Esophagus muscularis mucosa (tissue), 4 donors: ENCODE data around the gene REPS1. TPM values are rescaled to one million over a fixed set of nuclear protein-coding genes. Genes with fewer than 3 reads are reported as not detected.

Experiments used
- DNase-seq: peaks from one replicate; pipeline ENCODE4 v3.0.0-alpha.2; 2017; ENCODE audit errors: extremely low spot score
- H3K27ac ChIP-seq, 4 donors: fragments of 200-600 bp; sonication (generic); replicated peaks in 1 of 4; 1 replicate in 3 of 4; 2 replicates in 1 of 4; pipeline ENCODE4 v1.5.1; 2016 to 2019; ENCODE audit warnings: mild to moderate bottlenecking in 1 of 4
- H3K27me3 ChIP-seq, 4 donors: fragments of 200-600 bp; sonication (generic); one replicate each; pipeline versions ENCODE4 v1.5.1 to v1.6.0; 2016 to 2019
- H3K36me3 ChIP-seq, 4 donors: fragments of 200-600 bp; sonication (generic); one replicate each; pipeline ENCODE4 v1.5.1; 2016 to 2019
- H3K4me1 ChIP-seq, 4 donors: fragments of 200-600 bp; sonication (generic); one replicate each; pipeline ENCODE4 v1.5.1; 2016 to 2019
- H3K4me3 ChIP-seq, 4 donors: fragments of 200-600 bp; sonication (generic); 1 replicate in 2 of 4; 2 replicates in 2 of 4; pipeline ENCODE4 v1.5.1; 2016 to 2019; ENCODE audit warnings: mild to moderate bottlenecking in 4 of 4, moderate library complexity in 1 of 4
- H3K9me3 ChIP-seq, 4 donors: fragments of 200-600 bp; sonication (generic); 1 replicate in 3 of 4; 2 replicates in 1 of 4; pipeline ENCODE4 v1.5.1; 2016 to 2019
- EP300 ChIP-seq: sonication (generic); formaldehyde crosslinking; IDR thresholded peaks from one replicate; pipeline ENCODE4 v1.6.1; 2017; ENCODE audit warnings: antibody characterized with exemption
- POLR2A ChIP-seq: fragments of 450-650 bp; IDR thresholded peaks from one replicate; pipeline ENCODE4 v1.6.1; 2017; ENCODE audit warnings: antibody characterized with exemption, moderate library complexity, mild to moderate bottlenecking, low read depth
- POLR2AphosphoS5 ChIP-seq, 2 donors: sonication (generic); formaldehyde crosslinking; IDR thresholded peaks; one replicate each; pipeline ENCODE4 v1.6.1; 2017; ENCODE audit warnings: antibody characterized with exemption in 2 of 2
- WGBS: methylation state at CpG from one replicate; pipeline ENCODE4 v1.1.5; 2018; 5-methylcytosine and 5-hydroxymethylcytosine counted together
- intact Hi-C: fragments of 100-400 bp; cut with DNase I; formaldehyde crosslinking; loops from one replicate; pipeline ENCODE4 v1.15.1; 2023
- total RNA-seq, 4 donors: library from RNA; depleted of rRNA; stranded (reverse); fragments of >200 nt; gene quantifications; one replicate each; pipeline versions ENCODE4 v1.1.0 to v1.2.1, GENCODE V29; 2016
- TF ChIP-seq, protein P1 (sequence below), 3 experiments: fragments of 200-600 bp in 2 of 3; fragments of 450-650 bp in 1 of 3; sonication (generic) in 2 of 3; IDR thresholded peaks; one replicate each; pipeline ENCODE4 v1.5.1; 2017 to 2019; ENCODE audit warnings: antibody characterized with exemption in 3 of 3, mild to moderate bottlenecking in 2 of 3, moderate library complexity in 1 of 3

The REPS1 gene
- total RNA-seq, 4 donors from 2014 or later, result 23.4 to 43.2 (median 30.1) TPM

DNA sequence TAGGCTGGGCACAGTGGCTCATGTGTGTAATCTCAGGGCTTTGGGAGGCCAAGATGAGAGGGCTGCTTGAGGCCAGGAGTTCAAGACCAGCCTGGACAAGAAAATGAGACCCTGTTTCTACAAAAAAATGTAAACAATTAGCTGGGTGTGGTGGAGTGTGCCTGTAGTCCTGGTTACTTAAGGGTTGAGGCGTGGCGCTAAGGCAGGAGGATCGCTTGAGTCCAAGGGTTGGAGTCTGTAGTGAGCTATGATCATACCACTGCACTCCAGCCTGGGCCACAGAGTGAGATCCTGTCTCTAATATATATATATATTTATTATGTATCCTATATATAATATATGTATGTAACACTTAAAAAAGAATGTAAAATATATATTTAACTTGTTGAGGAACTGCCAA, 32.6 kb upstream of the REPS1 start:
- no peak for DNase-seq
- Histone ChIP-seq H3K27me3 (no peaks in the 10 kb centered on the region), H3K9me3 (no peaks in the 10 kb centered on the region), H3K4me1 (peaks cover 4 to 11% (median 8%) of the 10 kb centered on the region in 4 donors), H3K27ac (no peak overlapping the region), H3K4me3 (no peak overlapping the region), H3K36me3 (no peaks in the 10 kb centered on the region)
- 91% methylated on average over 3 of the region's 3 CpGs for WGBS
- intact Hi-C loops, result no loop called here
- TF ChIP-seq POLR2AphosphoS5 (IDR thresholded peaks at IDR 0.05), result no peak
- TF ChIP-seq, protein P1, sequence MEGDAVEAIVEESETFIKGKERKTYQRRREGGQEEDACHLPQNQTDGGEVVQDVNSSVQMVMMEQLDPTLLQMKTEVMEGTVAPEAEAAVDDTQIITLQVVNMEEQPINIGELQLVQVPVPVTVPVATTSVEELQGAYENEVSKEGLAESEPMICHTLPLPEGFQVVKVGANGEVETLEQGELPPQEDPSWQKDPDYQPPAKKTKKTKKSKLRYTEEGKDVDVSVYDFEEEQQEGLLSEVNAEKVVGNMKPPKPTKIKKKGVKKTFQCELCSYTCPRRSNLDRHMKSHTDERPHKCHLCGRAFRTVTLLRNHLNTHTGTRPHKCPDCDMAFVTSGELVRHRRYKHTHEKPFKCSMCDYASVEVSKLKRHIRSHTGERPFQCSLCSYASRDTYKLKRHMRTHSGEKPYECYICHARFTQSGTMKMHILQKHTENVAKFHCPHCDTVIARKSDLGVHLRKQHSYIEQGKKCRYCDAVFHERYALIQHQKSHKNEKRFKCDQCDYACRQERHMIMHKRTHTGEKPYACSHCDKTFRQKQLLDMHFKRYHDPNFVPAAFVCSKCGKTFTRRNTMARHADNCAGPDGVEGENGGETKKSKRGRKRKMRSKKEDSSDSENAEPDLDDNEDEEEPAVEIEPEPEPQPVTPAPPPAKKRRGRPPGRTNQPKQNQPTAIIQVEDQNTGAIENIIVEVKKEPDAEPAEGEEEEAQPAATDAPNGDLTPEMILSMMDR (IDR thresholded peaks at IDR 0.05), result no peak
- TF ChIP-seq EP300, result no peak
- no peak for TF ChIP-seq POLR2A

DNA sequence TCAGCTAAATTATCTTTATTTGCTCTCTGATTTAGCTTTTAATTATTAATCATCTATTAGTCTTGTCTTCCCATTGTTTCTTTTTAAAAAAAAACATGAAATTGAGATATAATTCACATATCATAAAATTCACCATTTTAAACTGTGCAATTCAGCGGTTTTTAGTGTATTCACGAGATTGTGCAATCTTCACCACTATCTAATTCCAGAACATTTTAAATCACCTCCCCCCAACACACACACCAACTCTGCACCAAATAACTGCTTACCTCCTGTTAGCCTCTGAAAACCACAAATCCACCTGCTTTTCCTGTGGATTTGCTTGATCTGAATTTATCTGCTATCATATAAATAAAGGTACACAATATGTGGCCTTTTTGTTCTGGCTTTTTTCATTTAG, 31.7 kb upstream of the REPS1 start:
- Histone ChIP-seq H3K4me3 (no peak overlapping the region), H3K27me3 (no peaks in the 10 kb centered on the region), H3K36me3 (no peaks in the 10 kb centered on the region), H3K27ac (no peak overlapping the region), H3K4me1 (peaks cover 4 to 11% (median 8%) of the 10 kb centered on the region in 4 donors), H3K9me3 (no peaks in the 10 kb centered on the region)
- TF ChIP-seq, protein P1 (IDR thresholded peaks at IDR 0.05), result no peak
- TF ChIP-seq POLR2A (no peak), EP300 (no peak), POLR2AphosphoS5 (IDR thresholded peaks at IDR 0.05) (no peak)
- DNase-seq, result no peak
- intact Hi-C loops, result no loop called here
- 87% methylated on average over 2 of the region's 2 CpGs for WGBS

DNA sequence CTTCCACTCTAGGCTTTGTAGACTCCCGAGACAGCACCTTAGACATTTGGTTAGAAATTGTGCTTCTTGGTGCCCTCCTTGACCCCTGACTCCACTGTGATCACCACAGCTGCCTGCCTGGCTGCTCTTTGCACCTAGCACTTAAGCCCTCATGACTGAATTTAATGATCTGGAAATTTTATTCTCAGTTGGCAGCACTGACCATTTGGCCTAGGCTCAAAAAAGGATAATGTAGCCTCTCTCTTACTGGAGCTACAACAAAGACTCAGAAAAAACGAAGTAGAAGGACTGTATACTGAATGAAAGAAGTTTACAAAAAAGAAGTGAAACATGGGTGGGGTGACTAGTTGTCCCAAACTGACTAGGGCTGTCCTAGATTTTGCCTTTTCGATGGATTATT, 29.2 kb upstream of the REPS1 start:
- peaks cover 4 to 11% (median 8%) of the 10 kb centered on the region in 4 donors for H3K4me1 ChIP-seq
- no peak overlapping the region for H3K4me3 ChIP-seq
- no peak for TF ChIP-seq POLR2A
- no peaks in the 10 kb centered on the region for H3K27me3 ChIP-seq
- intact Hi-C loops, result no loop called here
- H3K36me3 ChIP-seq, result no peaks in the 10 kb centered on the region
- 61% methylated on average over 3 of the region's 3 CpGs for WGBS
- no peak for DNase-seq
- no peaks in the 10 kb centered on the region for H3K9me3 ChIP-seq
- no peak overlapping the region for H3K27ac ChIP-seq

DNA sequence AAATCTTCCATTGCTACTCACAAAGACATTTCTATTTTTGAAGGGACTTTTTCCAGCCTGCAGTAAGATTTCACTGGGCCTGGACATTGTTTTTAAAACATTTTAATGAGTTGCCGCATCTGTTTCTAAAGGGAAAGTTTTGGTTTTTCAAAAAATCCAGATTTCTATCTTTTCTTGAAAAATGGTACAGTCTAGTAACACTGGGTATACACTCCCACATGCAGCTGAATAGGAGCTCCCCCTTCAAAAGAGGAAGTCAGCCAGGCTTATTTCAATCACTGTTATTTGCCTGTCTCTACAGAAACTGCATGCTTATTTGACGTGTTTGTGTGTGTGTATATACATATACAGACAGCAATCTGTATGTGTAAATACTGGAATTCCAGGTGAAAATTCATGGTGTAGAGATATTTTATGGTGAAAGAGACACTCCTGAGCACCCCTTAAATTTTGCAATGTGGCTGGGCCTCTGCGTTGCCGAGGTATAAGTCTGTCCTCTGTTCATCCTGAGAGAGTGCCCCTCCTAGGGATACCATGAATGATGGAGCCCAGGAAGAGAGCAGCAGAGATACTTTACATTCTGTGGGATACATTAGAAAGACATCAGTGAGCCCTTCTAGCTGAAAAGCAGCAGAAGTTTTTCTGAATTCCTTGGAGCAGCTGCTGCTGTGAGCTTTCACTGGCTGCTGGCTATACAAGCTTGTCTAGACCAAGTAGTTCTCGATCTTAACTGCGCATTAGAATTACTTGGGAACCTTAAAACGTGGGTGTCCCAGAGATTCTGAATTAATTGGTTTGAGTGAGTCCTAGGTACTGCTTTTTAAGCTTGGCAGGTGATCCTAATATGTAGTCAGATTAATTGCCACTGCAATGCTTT, 28.5 kb upstream of the REPS1 start:
- Histone ChIP-seq H3K27ac (no peak overlapping the region), H3K36me3 (no peaks in the 10 kb centered on the region), H3K4me1 (peaks cover 4 to 11% (median 8%) of the 10 kb centered on the region in 4 donors), H3K27me3 (no peaks in the 10 kb centered on the region), H3K9me3 (no peaks in the 10 kb centered on the region), H3K4me3 (no peak overlapping the region)
- 66% methylated on average over 5 of the region's 7 CpGs for WGBS
- DNase-seq, result no peak
- intact Hi-C loops, result no loop called here
- no peak for TF ChIP-seq POLR2AphosphoS5 (IDR thresholded peaks at IDR 0.05)
- TF ChIP-seq POLR2A, result no peak
- TF ChIP-seq, protein P1 (IDR thresholded peaks at IDR 0.05), result no peak
- TF ChIP-seq EP300, result no peak

DNA sequence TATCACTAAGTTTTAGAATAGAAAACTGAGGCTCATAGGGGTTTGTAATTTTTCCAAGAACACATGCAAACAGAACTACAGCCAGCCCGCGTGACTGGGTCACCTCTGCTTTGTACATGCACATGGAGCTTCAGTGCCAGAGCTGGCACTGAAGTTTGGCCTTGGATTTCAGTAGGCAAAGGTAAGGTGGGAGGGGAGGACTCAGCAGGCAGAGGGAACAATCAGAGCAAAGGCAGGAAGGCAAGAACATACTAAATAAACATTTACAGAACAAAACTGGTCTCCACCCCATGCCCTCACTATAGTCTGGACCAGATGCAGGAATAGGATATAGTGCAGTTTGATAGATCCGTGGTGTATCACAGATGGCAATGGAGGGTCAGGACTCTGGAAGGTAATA, 26.9 kb upstream of the REPS1 start:
- H3K27ac ChIP-seq, result no peak overlapping the region
- H3K4me3 ChIP-seq, result no peak overlapping the region
- no peaks in the 10 kb centered on the region for H3K36me3 ChIP-seq
- 86% methylated on average over 3 of the region's 3 CpGs for WGBS
- intact Hi-C loops, result no loop called here
- H3K4me1 ChIP-seq, result peaks cover 4 to 11% (median 8%) of the 10 kb centered on the region in 4 donors
- H3K27me3 ChIP-seq, result no peaks in the 10 kb centered on the region
- DNase-seq, result no peak
- TF ChIP-seq EP300 (no peak), POLR2AphosphoS5 (IDR thresholded peaks at IDR 0.05) (no peak), POLR2A (no peak)
- TF ChIP-seq, protein P1 (IDR thresholded peaks at IDR 0.05), result no peak
- H3K9me3 ChIP-seq, result no peaks in the 10 kb centered on the region
